HCT116 (cell line): ENCODE data around the gene FES. TPM values are rescaled to one million over a fixed set of nuclear protein-coding genes. Genes with fewer than 3 reads are reported as not detected.

Experiments
- ATAC-seq: fragments of 200-7000 bp; cut with Tn5 transposase; 2 replicates; pipeline ENCODE4 v1.9.1; 2020; ENCODE audit warnings: mild to moderate bottlenecking, moderate library complexity
- BruUV-seq: library from RNA; stranded (reverse); fragments of 400-500 nt; replicated peaks from 2 replicates; lab custom pipeline; 2021; lab: Mats Ljungman, UMichigan
- CTCF ChIA-PET: fragments of 300-600 bp; sonication (Branson Sonifier 250); formaldehyde crosslinking; loops from one replicate; lab custom pipeline; 2021; ENCODE audit warnings: antibody characterized with exemption; lab: Charles Lee
- POLR2A ChIA-PET: fragments of 300-600, 350-600 bp; sonication (Branson Sonifier 250); formaldehyde crosslinking; loops from one replicate; lab custom pipeline; 2021; ENCODE audit warnings: antibody characterized with exemption; lab: Charles Lee
- RAD21 ChIA-PET, 2 experiments: fragments of 300-600 bp; sonication (Branson Sonifier 250); formaldehyde crosslinking; loops; one replicate each; lab custom pipeline; 2023; ENCODE audit warnings: low total read pairs in 2 of 2; ENCODE audit not compliant: uncharacterized antibody in 2 of 2, unreplicated experiment in 2 of 2, low non-redundant PET in 1 of 2; lab: Charles Lee
- DNase-seq: peaks from one replicate; pipeline ENCODE4 v3.0.0-alpha.2; 2010; ENCODE audit warnings: low read depth, low spot score
- H2AFZ ChIP-seq: fragments of 200-600 bp; shearing (Covaris generic), sonication (generic); 2 replicates; pipeline ENCODE4 v1.6.1; 2017; ENCODE audit warnings: low read depth, mixed run types, mixed read lengths, antibody characterized with exemption, low read length; ENCODE audit not compliant: poor library complexity, severe bottlenecking
- H3K27ac ChIP-seq: 2 replicates; pipeline ENCODE4 v1.5.1; 2012; ENCODE audit warnings: low read depth, low read length
- H3K27me3 ChIP-seq: fragments of 200-600 bp; sonication (generic); 2 replicates; pipeline ENCODE4 v1.6.1; 2016; ENCODE audit warnings: mixed run types, low read length, mixed read lengths; ENCODE audit not compliant: insufficient read depth
- H3K36me3 ChIP-seq, 2 experiments: fragments of 200-500 bp in 1 of 2; fragments of 200-600 bp in 1 of 2; sonication (Bioruptor generic) in 1 of 2; sonication (generic) in 1 of 2; 2 replicates each; pipeline versions ENCODE4 v1.5.1 to v1.6.1; 2014 to 2016; ENCODE audit warnings: low read length in 2 of 2, inconsistent platforms in 1 of 2, mixed read lengths in 1 of 2, mixed run types in 1 of 2; ENCODE audit not compliant: insufficient read depth in 2 of 2, control insufficient read depth in 1 of 2
- H3K4me1 ChIP-seq, 2 experiments: fragments of 200-600 bp in 1 of 2; sonication (generic) in 1 of 2; 2 replicates each; pipeline versions ENCODE4 v1.5.1 to v1.6.1; 2012 to 2017; ENCODE audit warnings: low read length in 2 of 2, inconsistent platforms in 1 of 2, mild to moderate bottlenecking in 1 of 2, mixed read lengths in 1 of 2, mixed run types in 1 of 2, moderate library complexity in 1 of 2; ENCODE audit not compliant: insufficient read depth in 2 of 2, control insufficient read depth in 1 of 2
- H3K4me2 ChIP-seq: fragments of 200-600 bp; sonication (generic); 2 replicates; pipeline ENCODE4 v1.6.1; 2017; ENCODE audit warnings: mixed run types, low read length, mixed read lengths
- H3K4me3 ChIP-seq, 2 experiments: fragments of 200-600 bp in 1 of 2; sonication (generic) in 1 of 2; replicated peaks in 1 of 2; 2 replicates each; pipeline ENCODE4 v1.5.1; 2011 to 2016; ENCODE audit warnings: low read length in 2 of 2, control low read depth in 1 of 2, low read depth in 1 of 2, mild to moderate bottlenecking in 1 of 2, mixed read lengths in 1 of 2, mixed run types in 1 of 2
- H3K79me2 ChIP-seq: fragments of 200-600 bp; sonication (generic); 2 replicates; pipeline ENCODE4 v1.6.1; 2017; ENCODE audit warnings: mild to moderate bottlenecking, mixed run types, low read length, moderate library complexity, mixed read lengths; ENCODE audit not compliant: insufficient read depth
- H3K9ac ChIP-seq: fragments of 200-600 bp; sonication (generic); 2 replicates; pipeline ENCODE4 v1.6.1; 2016; ENCODE audit warnings: low read length, mixed read lengths
- H3K9me2 ChIP-seq: fragments of 200-600 bp; sonication (generic), shearing (Covaris generic); 2 replicates; pipeline ENCODE4 v1.6.1; 2017; ENCODE audit warnings: mixed run types, mild to moderate bottlenecking, moderate library complexity; ENCODE audit not compliant: insufficient read depth
- H3K9me3 ChIP-seq, 2 experiments: fragments of 200-500 bp in 1 of 2; fragments of 200-600 bp in 1 of 2; sonication (Bioruptor generic) in 1 of 2; sonication (generic) in 1 of 2; 2 replicates each; pipeline ENCODE4 v1.6.1; 2014 to 2017; ENCODE audit warnings: low read length in 2 of 2, mixed read lengths in 2 of 2, inconsistent platforms in 1 of 2, low read depth in 1 of 2, mild to moderate bottlenecking in 1 of 2, mixed run types in 1 of 2, moderate library complexity in 1 of 2; ENCODE audit not compliant: control insufficient read depth in 1 of 2, insufficient read depth in 1 of 2
- H4K20me1 ChIP-seq: fragments of 200-600 bp; sonication (generic), shearing (Covaris generic); 2 replicates; pipeline ENCODE4 v1.6.1; 2017; ENCODE audit warnings: mixed run types, mild to moderate bottlenecking, moderate library complexity; ENCODE audit not compliant: insufficient read depth
- ELF1 ChIP-seq: IDR thresholded peaks from 2 replicates; pipeline ENCODE4 v1.6.1; 2012; ENCODE audit warnings: low read depth, borderline replicate concordance
- FOSL1 ChIP-seq: IDR thresholded peaks from 2 replicates; pipeline ENCODE4 v1.6.1; 2012; ENCODE audit warnings: low read depth
- JUND ChIP-seq: IDR thresholded peaks from 2 replicates; pipeline ENCODE4 v1.6.1; 2012
- POLR2A ChIP-seq: IDR thresholded peaks from 2 replicates; pipeline ENCODE4 v1.7.0; 2011; ENCODE audit warnings: borderline replicate concordance; ENCODE audit not compliant: insufficient read depth, insufficient read length; ENCODE audit errors: extremely low read depth
- SIN3A ChIP-seq: IDR thresholded peaks from 2 replicates; pipeline ENCODE4 v1.6.1; 2012; ENCODE audit warnings: low read depth
- TCF7L2 ChIP-seq: IDR thresholded peaks from 2 replicates; pipeline ENCODE4 v1.7.0; 2011; ENCODE audit warnings: borderline replicate concordance, inconsistent platforms; ENCODE audit not compliant: insufficient read depth, insufficient read length; ENCODE audit errors: extremely low read depth
- ZFX ChIP-seq: fragments of 450-650 bp; IDR thresholded peaks from 2 replicates; pipeline ENCODE4 v1.6.1; 2017
- intact Hi-C: fragments of 100-400 bp; cut with micrococcal nuclease; formaldehyde crosslinking; loops from 2 replicates; pipeline ENCODE4 v1.10.0; 2022
- total RNA-seq: library from RNA; stranded (reverse); gene quantifications from one replicate; pipeline ENCODE4 v1.2.1, GENCODE V29; 2021; ENCODE audit not compliant: unreplicated experiment

FES gene
- total RNA-seq, 1 experiment from 2014 or later: 5.3 TPM

DNA sequence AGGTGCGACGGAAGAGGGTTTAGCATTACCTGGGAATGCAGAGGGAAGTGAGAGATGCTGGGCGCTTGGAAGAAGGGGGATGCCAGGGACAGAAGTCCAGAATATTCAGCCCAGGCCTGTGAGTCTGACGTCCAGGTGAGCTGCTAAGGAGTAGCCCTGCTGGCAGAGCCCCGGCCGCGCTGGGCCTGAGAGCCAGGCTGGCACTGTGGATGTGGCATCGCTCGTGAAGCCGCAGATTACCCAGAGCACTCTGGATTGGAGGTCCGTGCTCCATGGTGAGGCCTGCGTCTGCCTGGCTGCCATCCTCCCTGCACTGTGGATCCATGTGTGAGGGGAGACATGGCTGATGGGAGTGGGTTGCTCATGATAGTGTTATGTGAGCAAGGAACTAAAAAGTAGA lies 33.3 kb downstream of the FES start:
- H3K9ac ChIP-seq: no peak overlapping the region
- RAD21 ChIA-PET: no interaction called here
- no peak for ATAC-seq
- no peaks in the 10 kb centered on the region for H3K4me1 ChIP-seq
- POLR2A ChIA-PET: no interaction called here
- no peak overlapping the region for H3K27ac ChIP-seq
- TF ChIP-seq ZFX: no peak
- TF ChIP-seq ELF1: no peak
- TF ChIP-seq FOSL1: no peak
- TF ChIP-seq SIN3A: no peak
- no peaks in the 10 kb centered on the region for H3K9me2 ChIP-seq
- no peak overlapping the region for H3K4me2 ChIP-seq
- no peaks in the 10 kb centered on the region for H3K79me2 ChIP-seq
- no peaks in the 10 kb centered on the region for H4K20me1 ChIP-seq
- peaks cover 2 to 4% of the 10 kb centered on the region in 2 experiments; a peak in 3 of 4 replicates for H3K36me3 ChIP-seq
- no peaks in the 10 kb centered on the region for H3K27me3 ChIP-seq
- BruUV-seq: no TSS peak
- no peaks in the 10 kb centered on the region for H3K9me3 ChIP-seq
- intact Hi-C loops: no loop called here
- DNase-seq: no peak
- H3K4me3 ChIP-seq: no peak overlapping the region
- CTCF ChIA-PET: no interaction called here
- H2AFZ ChIP-seq: no peak overlapping the region

DNA sequence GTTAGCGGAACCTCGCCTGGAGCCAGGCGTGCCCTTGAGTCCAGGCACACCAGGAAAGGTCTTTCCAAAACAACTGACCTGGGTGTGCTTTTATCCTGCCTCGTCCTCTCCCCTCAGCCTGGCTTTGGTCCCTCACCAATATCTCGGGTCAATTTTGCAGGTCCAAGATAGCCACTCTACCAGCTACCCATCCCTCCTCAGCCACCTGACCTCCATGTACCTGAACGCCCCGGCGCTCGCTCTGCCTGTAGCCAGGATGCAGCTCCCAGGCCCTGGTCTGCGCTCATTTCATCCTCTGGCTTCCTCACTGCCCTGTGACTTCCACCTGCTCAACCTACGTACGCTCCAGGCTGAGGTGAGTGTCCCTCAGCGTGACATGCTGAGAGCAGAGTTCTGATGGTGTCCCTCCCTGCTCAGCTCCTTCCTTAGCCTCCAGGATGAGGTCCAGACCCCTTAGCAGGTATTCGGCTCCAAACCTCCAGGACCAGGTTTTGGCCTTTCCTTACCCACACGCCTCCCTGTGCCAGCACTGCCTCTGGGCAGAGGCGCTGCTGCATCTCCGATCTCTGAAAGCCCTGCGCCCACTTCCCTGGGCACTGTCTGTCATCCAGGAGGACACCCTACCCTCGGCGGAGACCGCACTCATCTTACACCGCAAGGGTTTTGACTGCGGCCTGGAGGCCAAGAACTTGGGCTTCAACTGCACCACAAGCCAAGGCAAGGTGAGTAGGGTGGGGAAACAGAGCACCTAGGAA lies 33.9 kb downstream of the FES start:
- ChIA-PET RAD21 (no interaction called here), POLR2A (no interaction called here)
- no peak for ATAC-seq
- peaks cover 2 to 4% of the 10 kb centered on the region in 2 experiments; a peak in 3 of 4 replicates for H3K36me3 ChIP-seq
- no peak overlapping the region for H3K4me3 ChIP-seq
- intact Hi-C loops: no loop called here
- H3K79me2 ChIP-seq: no peaks in the 10 kb centered on the region
- H3K9ac ChIP-seq: no peak overlapping the region
- no peaks in the 10 kb centered on the region for H3K9me3 ChIP-seq
- BruUV-seq: no TSS peak
- no peak overlapping the region for H3K4me2 ChIP-seq
- no peak for TF ChIP-seq POLR2A
- TF ChIP-seq JUND: no peak
- no peak for TF ChIP-seq TCF7L2
- TF ChIP-seq FOSL1: no peak
- TF ChIP-seq, all 23 proteins: peak for 0
- Histone ChIP-seq H3K27ac (no peak overlapping the region), H3K27me3 (no peaks in the 10 kb centered on the region), H2AFZ (no peak overlapping the region), H4K20me1 (no peaks in the 10 kb centered on the region), H3K9me2 (no peaks in the 10 kb centered on the region), H3K4me1 (no peaks in the 10 kb centered on the region)
- DNase-seq: no peak
- CTCF ChIA-PET: no interaction called here
